GM21717 (cell line): ENCODE measurements around the gene FGF22.
A peak's percentile ranks its signal among the peaks of the same experiment; 100 is the strongest.
"Not testable (repeated sequence)": the region's sequence is repeated elsewhere in the genome, so short reads cannot be mapped to it uniquely, and the experiment has no call there.

Experiments used
- ATAC-seq: cut with Tn5 transposase; IDR thresholded peaks from one replicate; pipeline ENCODE4 v1.9.1; 2021; ENCODE audit warnings: mild to moderate bottlenecking, moderate library complexity; ENCODE audit not compliant: unreplicated experiment

FGF22 gene

GRCh38 chr19:658059-658839 is 18.6 kb downstream of the FGF22 start:
- no peak for ATAC-seq

GRCh38 chr19:658916-659839 is 19.5 kb downstream of the FGF22 start:
- no peak for ATAC-seq

GRCh38 chr19:660793-661426 is 21.2 kb downstream of the FGF22 start:
- no peak for ATAC-seq

- no peak for ATAC-seq
Measured at GRCh38 chr19:661427-662196, 21.9 kb downstream of the FGF22 start.

GRCh38 chr19:662207-662961 is 22.7 kb downstream of the FGF22 start:
- no peak for ATAC-seq

- ATAC-seq = peak; percentile 36
Measured at GRCh38 chr19:662962-663681, 23.4 kb downstream of the FGF22 start, which contains the start of gene RNF126. Gene RNF126 (minus strand): TSS chr19:663214. CDS start chr19:663121, 93 bp downstream.

- ATAC-seq = no peak
Measured at GRCh38 chr19:663682-664117, 24.0 kb downstream of the FGF22 start.

- no peak for ATAC-seq
Measured at GRCh38 chr19:664913-665443, 25.3 kb downstream of the FGF22 start.

- not testable (repeated sequence) for ATAC-seq
Measured at GRCh38 chr19:666985-667573, 27.4 kb downstream of the FGF22 start.

GRCh38 chr19:668675-669434 is 29.2 kb downstream of the FGF22 start:
- not testable (repeated sequence) for ATAC-seq

- no peak for ATAC-seq
Measured at GRCh38 chr19:670609-671075, 31.0 kb downstream of the FGF22 start.

- ATAC-seq = no peak
Measured at GRCh38 chr19:674282-675151, 34.8 kb downstream of the FGF22 start.

- ATAC-seq = no peak
Measured at GRCh38 chr19:676007-676338, 36.3 kb downstream of the FGF22 start.

- ATAC-seq = no peak
Measured at GRCh38 chr19:676339-677105, 36.8 kb downstream of the FGF22 start, which contains the start of gene FSTL3. Gene FSTL3 (plus strand): TSS chr19:676392. CDS start chr19:676424, 32 bp downstream.

- ATAC-seq = no peak
Measured at GRCh38 chr19:677201-677600, 37.5 kb downstream of the FGF22 start.
